GM13976 (cell line): ENCODE data around the gene ZNF730.
"Not testable (repeated sequence)": the region's sequence is repeated elsewhere in the genome, so short reads cannot be mapped to it uniquely, and the experiment has no call there.

Source experiments
- DNase-seq: peaks from one replicate; pipeline ENCODE4 v3.0.0; 2012; ENCODE audit warnings: low spot score
- in situ Hi-C: fragments of 300-500 bp; cut with MboI; formaldehyde crosslinking; loops from one replicate; pipeline ENCODE4 v1.12.0; 2022; ENCODE audit warnings: low sequenced_read_pairs, mixed read lengths, inconsistent platforms; ENCODE audit not compliant: unreplicated experiment
- TF ChIP-seq, protein P1 (sequence below): IDR thresholded peaks from 2 replicates; pipeline ENCODE4 v1.5.1; 2012; ENCODE audit warnings: borderline replicate concordance, mild to moderate bottlenecking; ENCODE audit not compliant: insufficient read depth; ENCODE audit errors: extremely low read depth, missing control alignments, control extremely low read depth

The ZNF730 gene

DNA sequence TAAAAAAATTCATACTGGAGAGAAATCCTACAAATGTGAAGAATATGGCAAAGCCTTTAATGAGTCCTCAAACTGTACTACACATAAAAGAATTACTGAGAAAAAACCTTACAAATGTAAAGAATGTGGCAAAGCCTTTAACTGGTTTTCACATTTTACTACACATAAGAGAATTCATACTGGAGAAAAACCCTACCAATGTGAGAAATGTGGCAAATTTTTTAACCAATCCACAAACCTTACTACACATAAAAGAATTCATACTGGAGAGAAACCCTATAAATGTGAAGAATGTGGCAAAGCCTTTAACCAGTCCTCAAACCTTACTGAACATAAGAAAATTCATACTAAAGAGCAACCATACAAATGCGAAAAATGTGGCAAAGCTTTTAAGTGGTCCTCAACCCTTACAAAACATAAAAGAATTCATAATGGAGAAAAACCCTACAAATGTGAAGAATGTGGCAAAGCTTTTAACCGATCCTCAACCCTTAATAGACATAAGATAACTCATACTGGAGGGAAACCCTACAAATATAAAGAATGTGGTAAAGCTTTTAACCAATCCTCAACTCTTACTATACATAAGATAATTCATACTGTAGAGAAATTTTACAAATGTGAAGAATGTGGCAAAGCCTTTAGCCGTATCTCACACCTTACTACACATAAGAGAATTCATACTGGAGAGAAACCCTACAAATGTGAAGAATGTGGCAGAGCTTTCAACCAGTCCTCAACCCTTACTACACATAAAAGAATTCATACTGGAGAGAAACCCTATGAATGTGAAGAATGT is 29.0 kb downstream of the ZNF730 start:
- TF ChIP-seq, protein P1, sequence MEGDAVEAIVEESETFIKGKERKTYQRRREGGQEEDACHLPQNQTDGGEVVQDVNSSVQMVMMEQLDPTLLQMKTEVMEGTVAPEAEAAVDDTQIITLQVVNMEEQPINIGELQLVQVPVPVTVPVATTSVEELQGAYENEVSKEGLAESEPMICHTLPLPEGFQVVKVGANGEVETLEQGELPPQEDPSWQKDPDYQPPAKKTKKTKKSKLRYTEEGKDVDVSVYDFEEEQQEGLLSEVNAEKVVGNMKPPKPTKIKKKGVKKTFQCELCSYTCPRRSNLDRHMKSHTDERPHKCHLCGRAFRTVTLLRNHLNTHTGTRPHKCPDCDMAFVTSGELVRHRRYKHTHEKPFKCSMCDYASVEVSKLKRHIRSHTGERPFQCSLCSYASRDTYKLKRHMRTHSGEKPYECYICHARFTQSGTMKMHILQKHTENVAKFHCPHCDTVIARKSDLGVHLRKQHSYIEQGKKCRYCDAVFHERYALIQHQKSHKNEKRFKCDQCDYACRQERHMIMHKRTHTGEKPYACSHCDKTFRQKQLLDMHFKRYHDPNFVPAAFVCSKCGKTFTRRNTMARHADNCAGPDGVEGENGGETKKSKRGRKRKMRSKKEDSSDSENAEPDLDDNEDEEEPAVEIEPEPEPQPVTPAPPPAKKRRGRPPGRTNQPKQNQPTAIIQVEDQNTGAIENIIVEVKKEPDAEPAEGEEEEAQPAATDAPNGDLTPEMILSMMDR: no peak
- DNase-seq: no peak
- in situ Hi-C loops: no loop called here

DNA sequence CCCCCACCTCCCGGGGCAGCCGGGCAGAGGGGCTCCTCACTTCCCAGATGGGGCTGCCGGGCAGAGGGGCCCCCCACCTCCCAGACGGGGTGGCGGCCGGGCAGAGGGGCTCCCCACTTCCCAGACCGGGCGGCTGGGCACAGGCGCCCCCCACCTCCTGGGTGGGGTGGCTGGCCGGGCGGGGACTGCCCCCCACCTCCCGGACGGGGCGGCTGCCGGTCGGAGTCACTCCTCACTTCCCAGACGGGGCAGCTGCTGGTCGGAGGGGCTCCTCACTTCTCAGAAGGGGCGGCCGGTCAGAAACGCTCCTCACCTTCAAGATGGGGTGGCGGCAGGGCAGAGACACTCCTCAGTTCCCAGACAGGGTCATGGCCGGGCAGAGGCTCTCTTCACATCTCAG is 43.9 kb downstream of the ZNF730 start:
- DNase-seq: no peak
- in situ Hi-C loops: no loop called here
- TF ChIP-seq, protein P1: no peak

DNA sequence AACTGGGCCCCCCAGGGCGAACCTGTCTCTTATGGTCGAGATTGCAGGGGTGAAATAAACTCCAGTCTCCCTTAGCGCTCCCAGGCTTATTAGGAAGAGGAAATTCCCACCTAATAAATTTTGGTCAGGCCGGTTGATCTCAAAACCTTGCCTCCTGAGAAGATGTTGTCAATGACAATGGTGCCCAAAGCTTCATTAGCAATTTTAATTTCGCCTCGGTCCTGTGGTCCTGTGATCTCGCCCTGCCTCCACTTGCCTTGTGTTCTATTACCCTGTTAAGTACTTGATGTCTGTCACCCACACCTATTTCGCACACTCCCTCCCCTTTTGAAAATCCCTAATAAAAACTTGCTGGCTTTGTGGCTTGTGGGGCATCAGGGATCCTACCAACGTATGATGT is 51.5 kb downstream of the ZNF730 start:
- DNase-seq, in situ Hi-C loops: not testable (repeated sequence)

DNA sequence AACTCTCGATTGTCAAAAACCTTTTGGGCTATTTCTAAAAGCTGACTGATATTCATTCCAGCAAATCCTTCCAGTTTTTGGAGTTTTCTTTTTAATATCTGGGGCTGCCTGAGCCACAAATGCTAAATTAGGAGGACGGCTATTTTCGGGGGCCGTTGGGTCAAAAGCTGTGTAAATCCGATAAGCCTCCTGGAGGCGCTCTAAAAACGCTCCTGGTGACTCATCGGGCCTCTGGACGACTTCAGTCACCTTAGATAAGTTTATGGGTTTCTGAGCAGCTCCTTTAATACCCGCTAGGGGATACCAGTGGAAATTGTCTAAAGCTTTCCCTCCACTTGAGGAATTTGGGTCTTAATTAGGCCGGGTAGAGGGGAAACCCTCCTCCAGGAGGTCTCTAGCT is 66.4 kb downstream of the ZNF730 start:
- in situ Hi-C loops: no loop called here
- no peak for DNase-seq
- TF ChIP-seq, protein P1: no peak

DNA sequence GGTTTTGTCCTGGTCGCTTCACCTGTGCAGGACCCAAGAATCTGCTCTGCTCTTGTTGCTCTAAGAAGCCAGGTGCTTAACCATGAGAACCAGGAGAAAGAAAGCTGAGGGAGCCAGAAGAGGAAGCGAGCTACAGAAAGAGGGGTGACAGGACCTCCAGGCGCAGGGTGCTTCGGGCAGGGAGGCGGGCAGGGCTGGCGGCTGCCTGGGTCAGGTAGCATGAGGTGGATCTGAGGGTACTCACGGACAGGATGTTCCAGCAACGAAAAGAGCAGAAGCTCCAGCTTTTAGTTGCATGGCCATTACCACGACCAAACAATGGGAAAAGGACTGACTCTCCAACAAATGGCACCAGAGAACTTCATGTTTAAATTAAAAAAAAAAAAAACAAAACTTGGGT is 73.5 kb downstream of the ZNF730 start:
- TF ChIP-seq, protein P1: no peak
- in situ Hi-C loops: no loop called here
- no peak for DNase-seq
